Occipital lobe (tissue), 2 donors: Measurements from ENCODE around the gene ST3GAL2. TPM values are rescaled to one million over a fixed set of nuclear protein-coding genes. Genes with fewer than 3 reads are reported as not detected.
"Not testable (repeated sequence)": the region's sequence is repeated elsewhere in the genome, so short reads cannot be mapped to it uniquely, and the experiment has no call there.

Experiments used
- DNase-seq: peaks from one replicate; lab custom pipeline; 2025; lab: John Stamatoyannopoulos, UW
- total RNA-seq: library from RNA; depleted of rRNA; stranded (reverse); fragments of >200 nt; gene quantifications from one replicate; pipeline ENCODE4 v1.2.3, GENCODE V29; 2014

The ST3GAL2 gene
- total RNA-seq, 1 donor from 2014 or later: 35.2 TPM

DNA sequence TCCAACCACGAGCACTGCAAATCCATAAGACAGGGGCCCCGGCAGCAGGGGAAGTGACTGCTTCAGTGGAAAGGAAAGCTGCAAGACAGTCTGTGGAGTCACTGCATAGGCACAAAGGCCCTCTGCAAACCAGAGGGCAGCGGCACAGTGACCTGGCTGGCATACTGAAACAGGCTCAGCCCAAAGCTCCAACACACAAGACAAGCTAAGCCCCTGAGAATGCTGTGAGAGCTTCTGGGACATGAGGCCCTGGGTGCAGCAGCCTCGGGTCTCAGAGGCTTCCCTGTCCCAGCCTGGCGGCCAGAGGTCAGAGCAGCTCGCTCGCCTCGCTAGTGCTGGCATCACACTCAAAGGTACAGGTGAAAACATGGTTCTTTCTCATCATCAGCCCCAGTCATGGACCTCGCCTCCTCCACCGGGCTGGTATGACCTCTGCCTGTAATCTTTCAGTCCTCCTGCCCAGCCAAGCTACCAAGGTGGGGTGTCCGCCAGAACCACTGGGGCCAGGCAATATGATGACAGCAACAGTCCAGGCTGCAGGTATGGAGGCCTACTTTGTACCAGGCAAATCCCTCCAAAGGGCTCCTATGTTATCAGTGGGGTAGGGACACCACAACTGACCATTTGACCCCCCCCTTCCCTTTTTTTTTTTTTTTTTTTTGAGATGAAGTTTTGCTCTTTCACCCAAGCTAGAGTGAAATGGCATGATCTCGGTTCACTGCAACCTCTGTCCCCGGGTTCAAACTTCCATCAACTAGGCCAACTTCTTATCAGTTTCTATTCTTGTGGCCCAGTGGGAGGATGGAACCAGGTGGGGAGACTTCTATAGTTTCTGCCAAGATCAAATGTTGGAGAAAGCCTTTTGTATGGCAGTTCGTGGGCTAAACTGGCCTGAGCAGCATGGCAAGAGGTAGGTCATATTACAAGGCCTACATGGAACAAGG is 19.2 kb downstream of the ST3GAL2 start:
- DNase-seq: no peak

DNA sequence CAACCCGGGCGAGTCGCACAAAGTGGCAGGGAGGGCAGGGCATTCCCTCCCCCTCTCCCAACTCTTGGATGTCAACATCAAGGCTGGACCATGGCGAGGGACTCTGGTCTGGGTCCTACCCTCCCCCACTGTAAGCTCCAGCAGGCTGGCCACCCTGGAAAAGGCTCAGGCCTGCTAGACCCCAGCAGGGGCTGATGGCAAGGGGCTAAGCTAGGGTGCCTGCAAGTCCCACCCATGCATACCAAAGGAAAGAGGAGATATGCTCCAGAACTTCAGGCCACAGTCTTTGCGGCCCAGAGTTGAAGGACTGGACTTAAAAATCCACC is 19.9 kb downstream of the ST3GAL2 start:
- no peak for DNase-seq

DNA sequence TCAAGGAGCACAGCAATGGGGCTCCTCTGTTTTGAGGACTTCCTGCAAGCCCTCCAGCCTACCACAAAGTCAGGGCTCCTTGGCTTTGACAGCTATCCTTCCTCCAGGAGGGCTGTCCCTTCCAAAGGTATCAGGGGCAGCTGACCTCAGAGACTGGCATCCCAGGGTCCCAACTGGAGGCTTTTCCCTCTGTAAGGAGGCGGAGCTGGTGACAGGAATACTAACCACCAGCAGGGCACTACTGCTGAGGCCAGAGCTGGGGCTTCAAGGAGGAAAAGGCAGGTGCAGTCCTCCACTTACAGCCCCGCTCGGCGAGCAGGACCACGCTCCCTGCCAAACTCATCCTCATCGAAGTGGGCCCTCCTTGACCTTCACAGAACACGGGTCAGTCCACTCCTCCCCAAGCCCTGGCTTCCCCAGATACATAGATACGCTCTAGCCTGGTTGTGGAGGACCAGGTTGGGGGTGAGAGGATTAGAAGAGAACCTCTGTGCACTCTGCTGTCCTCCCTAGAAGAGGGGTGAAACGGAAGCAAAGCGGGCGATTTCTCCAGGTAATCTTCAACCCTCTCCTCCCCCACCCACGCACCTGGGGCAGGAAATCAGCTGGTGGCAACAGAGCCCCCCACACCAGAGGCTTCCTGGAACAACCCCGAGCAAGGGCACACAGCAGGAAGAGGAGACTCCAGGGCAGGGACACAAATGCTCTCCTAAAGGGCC is 20.5 kb downstream of the ST3GAL2 start:
- no peak for DNase-seq

DNA sequence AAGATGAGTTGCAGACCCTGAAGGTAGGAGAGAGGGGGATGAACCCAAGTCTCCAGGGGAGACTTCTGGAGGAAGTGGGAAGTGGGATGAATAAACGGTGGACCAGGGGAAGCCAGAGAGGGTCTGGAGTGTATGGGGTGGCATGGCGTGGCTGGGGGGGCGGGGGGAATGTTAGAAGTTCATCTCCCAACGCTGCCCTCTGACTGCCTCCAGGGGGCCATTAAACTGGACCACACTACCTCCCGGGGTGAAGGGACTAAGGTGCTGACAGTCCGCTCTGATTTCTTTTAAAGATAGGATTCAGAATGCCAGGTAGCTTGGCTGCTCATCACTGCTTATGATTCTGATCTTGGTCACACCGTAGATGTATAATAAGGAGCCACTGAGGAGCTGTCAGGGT is 21.2 kb downstream of the ST3GAL2 start:
- no peak for DNase-seq

DNA sequence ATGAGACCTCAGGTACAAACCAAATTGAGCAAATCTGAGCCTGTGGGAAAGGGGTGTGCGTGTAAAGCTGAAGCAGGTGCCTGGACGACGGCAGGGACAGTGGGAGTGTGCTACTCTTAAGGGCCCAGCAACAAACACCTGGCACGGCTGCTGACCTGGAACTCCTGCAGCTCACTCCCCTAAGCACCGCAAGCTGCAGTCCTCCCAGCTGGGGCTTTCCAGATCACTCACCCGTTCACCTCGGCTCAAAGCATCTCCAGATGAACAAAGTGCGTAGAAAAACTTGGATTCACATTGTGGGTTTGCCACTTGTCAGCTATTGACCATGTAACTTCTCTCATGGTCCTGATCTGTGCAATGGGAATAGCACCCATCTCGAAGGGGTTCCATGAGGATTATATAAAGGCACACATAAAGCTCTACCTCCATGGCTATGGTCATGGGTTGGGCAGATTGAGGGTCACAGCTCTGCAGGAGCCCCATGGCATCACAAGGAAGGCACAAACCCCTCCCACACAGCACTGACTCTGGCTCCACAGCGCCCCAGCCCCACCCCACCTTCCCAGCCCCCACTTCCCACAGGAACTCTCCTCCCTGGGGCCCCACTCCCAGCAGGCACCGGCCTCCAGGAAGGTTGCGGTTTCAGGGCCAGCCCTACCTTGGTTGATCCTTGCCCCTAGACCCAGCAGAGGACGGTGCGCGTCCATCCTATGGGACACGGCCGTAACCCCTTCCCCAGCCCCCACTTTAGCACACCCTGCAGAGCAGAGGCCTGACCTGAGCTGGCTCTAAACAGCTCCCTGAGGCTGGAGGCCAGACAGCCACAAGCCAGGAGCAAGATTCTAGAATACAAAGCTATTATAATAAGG is 21.9 kb downstream of the ST3GAL2 start:
- DNase-seq: no peak

DNA sequence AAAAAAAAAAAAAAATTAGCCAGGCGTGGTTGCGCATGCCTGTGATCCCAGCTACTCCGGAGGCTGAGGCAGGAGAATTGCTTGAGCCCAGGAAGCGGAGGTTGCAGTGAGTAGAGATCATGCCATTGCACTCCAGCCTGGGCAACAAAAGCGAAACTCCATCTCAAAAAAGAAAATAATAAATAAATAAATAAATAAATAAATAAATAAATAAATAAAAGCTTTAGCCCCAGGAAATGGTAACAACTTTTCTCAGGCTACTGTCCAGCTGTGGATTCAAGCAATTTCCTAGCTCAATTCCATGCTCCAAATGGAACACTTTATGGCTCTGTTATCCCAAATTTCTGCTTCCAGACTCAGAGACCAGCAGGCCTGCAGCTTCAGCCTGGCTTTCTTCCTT is 25.3 kb downstream of the ST3GAL2 start:
- not testable (repeated sequence) for DNase-seq

DNA sequence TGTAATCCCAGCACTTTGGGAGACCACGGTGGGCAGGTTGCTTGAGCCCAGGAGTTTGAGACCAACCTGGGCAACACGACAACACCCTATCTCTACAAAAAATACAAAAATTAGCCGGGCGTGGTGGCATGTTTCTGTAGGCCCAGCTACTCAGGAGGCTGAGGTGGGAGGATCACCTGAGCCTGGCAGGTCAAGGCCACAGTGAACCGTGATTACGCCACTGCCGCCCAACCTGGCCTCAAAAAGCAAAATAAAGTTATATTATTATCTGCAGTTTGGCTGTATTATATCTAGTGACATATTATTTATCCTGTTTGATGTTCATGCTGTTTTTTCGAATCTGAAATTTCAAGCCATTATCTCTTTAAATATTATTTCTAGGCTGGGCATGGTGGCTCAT is 26.5 kb downstream of the ST3GAL2 start:
- no peak for DNase-seq

DNA sequence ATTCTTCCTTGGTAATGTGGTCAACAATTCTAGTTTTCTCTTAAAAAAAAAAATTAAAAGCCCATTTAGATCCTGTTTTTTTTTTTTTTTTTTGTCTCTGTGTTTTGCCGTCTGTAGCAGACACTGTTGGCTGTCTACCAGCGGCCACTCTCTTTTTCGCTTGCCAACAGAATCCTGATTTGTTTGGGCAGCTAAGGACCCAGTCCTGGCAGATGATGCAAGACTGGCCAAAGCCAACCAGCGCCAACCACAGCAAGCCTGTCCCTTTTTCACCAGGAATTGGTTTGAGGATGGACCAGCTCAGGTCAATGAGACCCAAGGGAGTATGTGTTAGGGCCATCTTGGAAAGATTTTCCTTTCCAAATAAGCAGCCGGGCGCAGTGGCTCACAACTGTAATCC is 28.2 kb downstream of the ST3GAL2 start:
- DNase-seq: no peak

DNA sequence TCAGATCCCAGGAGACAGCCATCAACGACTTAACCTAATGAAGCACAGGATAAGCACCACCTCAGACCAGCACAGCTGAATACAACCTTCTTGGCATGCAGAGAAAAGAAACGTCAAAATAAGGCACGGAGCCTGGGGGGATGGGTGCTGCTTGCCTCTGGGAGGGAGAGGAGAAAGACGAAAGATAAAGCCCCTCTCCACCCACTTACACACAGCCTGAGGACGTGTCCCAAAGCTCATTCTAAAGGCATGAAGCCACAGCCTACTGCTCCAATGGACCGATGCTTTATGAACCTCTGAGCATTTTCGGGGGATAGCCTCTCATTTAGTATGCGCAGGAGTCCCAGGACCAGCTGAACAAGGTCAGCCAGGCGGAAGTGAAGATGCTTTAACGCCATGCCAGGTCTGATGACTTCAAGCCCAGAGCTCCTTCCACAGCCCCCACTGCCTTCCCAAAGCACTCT is 31.1 kb downstream of the ST3GAL2 start:
- no peak for DNase-seq

DNA sequence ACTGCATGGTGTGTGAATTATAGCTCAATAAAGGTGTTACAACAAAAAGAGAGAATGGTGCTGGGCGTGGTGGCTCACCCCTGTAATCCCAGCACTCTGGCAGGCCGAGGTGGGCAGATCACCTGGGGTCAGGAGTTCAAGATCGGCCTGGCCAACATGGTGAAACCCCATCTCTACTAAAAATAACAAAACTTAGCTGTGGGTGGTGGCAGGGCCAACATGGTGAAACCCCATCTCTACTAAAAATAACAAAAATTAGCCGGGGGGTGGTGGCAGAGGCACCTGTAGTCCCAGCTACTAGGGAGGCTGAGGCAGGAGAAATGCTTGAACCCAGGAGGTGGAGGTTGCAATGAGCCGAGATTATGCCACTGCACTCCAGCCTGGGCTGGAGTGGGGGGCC is 32.8 kb downstream of the ST3GAL2 start:
- not testable (repeated sequence) for DNase-seq

DNA sequence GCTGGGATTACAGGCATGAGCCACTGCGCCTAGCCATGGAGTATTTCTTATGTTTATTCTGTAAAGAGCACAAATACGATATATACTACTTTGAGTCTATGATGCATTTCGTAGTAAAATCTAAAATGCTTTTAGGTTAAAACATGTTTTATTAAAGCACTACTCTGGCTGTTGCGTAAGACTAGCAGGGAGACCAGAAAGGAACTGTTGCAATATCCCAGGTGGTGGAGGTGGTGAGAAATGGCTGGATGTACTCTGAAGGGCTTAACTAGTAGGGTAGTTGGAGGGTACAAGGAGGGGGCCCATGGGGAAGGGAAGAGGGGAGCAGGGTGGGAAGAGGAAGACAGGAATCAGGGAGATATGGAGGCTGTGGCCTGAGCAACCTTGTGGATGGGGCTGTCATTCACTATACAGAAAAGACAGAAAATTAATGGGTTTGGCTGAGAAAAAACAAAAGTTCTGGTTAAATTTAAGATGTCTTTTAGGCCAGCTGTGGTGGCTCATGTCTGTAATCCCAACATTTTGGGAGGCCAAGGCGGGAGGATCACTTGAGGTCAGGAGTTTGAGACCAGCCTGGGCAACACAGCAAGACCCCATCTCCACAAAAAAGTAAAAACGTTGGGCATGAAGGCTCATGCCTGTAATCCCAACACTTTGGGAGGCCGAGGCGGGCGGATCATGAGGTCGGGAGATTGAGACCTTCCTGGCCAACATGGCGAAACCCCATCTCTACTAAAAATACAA is 35.8 kb downstream of the ST3GAL2 start:
- DNase-seq: no peak

DNA sequence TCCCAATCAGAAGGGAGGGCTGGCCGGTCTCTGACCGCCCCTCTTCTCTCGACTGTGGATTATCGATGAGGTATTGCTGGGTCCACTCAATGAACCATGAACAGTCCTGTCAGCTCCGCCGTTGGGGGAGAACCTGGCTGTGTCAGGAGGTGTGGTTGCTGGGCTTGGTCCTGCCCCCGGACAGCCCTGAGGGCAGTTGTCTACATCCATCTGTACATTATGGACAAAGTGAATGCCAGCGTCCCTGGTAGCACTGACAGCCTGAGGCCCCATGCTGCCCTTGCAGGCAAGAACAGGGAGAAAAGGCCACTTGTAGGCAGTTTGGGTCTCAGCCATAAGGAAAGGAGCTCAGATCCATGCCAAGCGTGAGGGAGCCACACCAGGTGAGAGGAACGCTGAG is 38.9 kb downstream of the ST3GAL2 start:
- DNase-seq: no peak

DNA sequence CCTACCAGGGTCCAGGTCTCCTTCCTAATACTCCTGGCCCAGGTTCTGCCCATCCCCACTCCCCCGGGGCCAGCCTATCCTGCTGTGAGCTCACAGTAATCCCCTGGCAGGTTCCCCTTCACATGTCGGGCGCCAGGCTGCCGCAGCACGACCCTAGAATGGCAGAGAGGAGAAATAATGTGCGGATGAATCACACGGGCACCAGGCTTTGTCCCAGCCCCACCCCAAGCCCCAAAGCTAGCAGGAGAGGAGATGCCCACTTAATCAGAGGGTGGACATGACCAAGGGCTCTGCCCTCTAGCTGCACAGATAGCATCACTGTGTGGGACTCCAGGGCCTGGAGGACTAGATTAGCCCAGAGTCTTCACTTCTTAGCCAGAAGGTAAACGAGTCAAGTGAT is 39.5 kb downstream of the ST3GAL2 start:
- no peak for DNase-seq

DNA sequence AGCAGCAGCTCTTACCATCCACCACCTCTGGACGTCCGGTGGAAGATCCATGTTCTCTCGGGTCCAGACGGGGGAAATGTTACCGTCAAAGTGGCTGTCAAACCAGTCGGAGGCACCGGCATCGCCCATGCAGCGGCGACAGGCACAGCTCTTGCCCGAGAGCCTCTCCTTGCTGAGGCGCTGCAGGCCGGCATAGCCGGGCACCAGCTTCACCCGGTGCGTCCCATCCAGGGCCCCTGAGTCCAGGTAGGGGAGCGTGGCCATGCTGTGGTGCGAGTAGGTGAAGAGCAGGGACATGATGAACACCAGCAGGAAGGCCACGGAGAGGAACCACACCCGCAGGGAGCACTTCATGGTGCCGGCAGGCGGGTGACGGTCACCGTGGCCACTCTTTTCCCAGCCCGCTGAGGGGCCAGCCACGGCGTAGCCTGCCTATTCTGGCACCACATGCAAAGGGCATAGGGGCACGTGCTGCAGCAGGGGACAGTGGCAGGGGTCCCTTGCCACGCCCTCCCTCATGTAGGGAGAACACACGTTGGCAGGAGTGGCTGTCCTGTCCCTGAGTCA is 40.6 kb downstream of the ST3GAL2 start:
- no peak for DNase-seq

DNA sequence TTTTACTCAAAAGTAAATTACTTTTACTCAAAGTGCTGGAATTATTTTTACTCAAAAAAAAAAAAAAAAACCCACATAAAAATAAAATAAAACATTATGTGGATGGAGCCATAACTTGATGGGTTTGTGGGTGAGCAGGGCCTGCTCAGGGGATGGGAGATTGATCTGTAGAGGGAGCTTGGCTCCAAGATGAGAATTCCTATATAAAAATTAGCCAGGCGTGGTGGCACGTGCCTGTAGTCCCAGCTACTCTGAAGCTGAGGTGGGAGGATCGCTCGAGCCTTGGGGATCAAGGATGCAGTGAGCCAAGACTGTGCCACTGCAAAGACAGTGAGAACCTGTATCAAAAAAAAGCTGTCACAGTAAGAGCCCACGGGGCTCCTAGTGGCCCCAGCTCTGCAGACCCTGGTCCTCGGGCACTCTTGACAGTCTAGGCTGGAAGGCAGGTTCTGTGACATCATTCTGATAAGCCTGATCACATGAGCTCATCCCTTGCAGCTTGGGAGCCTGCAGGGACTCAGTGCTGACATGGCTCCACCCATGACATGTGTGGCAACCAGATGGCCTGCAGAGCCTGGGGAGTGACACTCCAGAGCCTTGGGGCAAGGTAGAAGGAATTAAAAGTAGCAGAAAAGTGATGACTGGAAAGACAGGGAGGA is 42.5 kb downstream of the ST3GAL2 start:
- no peak for DNase-seq

DNA sequence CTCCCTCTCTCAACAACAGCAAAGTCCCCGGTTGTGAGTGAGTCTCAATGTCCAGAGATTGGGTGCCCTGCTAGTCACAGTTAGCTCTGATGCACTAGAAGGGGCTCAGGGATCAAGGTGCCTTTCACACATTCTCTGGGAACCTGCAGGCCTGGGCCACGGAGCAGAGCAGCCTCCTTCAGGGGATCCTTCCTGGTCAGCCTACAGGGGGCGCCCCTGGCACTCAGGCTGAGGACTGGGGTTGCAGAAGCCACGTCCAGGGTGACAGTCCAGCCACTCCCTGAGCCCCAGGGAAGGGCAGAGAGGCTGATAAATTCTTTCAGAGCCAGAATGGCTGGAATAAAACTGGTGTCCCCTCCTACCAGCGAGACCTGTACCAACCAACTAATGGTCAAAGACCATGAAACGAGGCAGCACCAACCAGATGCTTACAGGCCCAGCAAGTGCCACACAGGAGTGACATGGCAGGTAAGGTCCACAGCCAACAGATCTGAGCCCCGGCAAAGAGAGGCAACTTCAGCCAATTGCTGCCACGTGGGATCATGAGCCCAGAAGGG is 43.5 kb downstream of the ST3GAL2 start:
- no peak for DNase-seq

DNA sequence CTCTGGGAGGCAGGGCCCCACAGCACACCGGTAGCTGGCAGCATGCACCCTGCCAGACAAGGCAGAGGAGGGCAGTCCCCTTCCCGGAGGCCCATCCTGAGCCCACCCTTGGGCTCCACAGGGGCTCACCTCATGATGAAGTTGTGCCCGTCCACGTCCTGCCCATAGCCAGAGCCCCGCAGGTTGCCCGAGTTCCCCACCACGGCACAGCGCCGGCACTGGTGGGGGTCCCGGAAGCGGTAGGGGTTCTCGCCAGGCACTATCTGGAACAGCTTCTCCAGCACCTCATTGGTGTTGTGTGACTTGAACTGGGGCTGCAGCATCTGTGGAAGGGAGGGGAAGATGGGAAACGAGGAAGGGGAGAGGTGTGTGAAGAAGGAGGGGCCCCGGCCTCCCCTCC is 44.0 kb downstream of the ST3GAL2 start:
- no peak for DNase-seq

DNA sequence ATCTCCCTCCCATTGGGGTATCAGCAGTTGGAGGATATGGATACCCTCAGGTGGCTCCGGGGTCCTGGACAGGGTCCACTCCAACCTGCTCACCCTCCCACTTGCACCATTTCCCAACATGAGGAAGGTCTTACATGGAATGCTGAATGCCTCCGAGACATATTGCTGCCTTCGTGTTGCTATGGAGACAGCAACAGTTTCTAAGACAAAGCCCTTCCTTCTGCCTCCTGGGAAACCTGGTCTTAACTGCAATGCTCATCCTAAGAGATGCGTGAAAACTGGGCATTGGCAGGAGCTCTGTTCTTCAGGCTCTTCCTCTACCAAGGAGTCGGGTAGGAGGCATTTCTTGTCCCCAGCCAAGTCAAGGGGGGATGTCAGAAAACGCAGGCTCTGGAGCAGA is 45.2 kb downstream of the ST3GAL2 start:
- peak; percentile 11 for DNase-seq

DNA sequence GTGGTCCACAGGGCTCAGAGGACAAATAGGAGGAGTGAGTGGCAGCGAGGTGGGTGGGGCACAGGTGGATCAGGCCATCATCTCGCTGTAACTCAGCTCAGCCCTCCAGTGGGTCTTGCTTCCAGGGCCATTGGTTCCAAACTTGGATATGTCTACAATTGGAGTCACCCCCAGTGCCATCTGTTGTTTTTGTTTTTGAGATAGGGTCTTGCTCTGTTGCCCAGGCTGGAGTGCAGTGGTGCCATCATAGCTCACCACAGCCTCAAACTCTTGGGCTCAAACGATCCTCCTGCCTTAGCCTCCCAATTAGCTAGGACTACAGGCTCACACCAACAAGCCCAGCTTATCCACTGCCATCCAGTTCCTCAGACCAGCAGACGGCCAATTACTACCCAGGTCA is 46.3 kb downstream of the ST3GAL2 start:
- no peak for DNase-seq
